C4-2B (cell line): Measurements from ENCODE around the gene HSBP1L1.

Experiments
- H3K27ac ChIP-seq: fragments of 450-650 bp; 2 replicates; pipeline ENCODE4 v1.5.1; 2017
- ZFX ChIP-seq: fragments of 450-650 bp; IDR thresholded peaks from 2 replicates; pipeline ENCODE4 v1.6.1; 2017
- TF ChIP-seq, protein P1 (sequence below): fragments of 450-650 bp; conservative IDR thresholded peaks from 2 replicates; pipeline ENCODE4 v1.5.1; 2017; ENCODE audit warnings: mild to moderate bottlenecking

HSBP1L1 gene

GRCh38 chr18:80009661-80010550 is 45.5 kb downstream of the HSBP1L1 start:
- H3K27ac ChIP-seq = peak overlapping the region; percentile 76
- no peak for TF ChIP-seq ZFX
- TF ChIP-seq, protein P1, sequence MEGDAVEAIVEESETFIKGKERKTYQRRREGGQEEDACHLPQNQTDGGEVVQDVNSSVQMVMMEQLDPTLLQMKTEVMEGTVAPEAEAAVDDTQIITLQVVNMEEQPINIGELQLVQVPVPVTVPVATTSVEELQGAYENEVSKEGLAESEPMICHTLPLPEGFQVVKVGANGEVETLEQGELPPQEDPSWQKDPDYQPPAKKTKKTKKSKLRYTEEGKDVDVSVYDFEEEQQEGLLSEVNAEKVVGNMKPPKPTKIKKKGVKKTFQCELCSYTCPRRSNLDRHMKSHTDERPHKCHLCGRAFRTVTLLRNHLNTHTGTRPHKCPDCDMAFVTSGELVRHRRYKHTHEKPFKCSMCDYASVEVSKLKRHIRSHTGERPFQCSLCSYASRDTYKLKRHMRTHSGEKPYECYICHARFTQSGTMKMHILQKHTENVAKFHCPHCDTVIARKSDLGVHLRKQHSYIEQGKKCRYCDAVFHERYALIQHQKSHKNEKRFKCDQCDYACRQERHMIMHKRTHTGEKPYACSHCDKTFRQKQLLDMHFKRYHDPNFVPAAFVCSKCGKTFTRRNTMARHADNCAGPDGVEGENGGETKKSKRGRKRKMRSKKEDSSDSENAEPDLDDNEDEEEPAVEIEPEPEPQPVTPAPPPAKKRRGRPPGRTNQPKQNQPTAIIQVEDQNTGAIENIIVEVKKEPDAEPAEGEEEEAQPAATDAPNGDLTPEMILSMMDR = no peak

DNA sequence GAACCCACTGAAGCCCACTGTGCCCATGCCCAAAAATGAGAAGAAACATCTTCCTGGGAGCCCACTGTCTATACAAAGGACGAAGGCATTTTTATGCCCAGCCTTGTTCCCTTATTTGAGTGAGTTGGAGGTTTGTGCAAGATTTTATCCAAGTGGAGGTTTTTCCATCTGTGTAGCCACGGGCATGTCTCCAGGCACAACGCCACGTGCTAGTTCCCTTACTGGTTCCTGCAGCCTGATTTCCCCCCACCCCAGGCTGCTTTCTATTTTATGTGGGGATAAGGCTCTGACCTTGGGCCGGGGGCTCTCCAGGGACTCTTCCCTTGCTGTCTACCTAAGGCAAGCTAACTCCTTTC is 46.1 kb downstream of the HSBP1L1 start:
- no peak for TF ChIP-seq ZFX
- TF ChIP-seq, protein P1 = no peak

GRCh38 chr18:80011496-80012137 is 47.2 kb downstream of the HSBP1L1 start:
- H3K27ac ChIP-seq = peak overlapping the region; percentile 76; the same call in 1 of the 2 replicates

More for the DNA sequence above, 46.1 kb downstream of the HSBP1L1 start:
- peak overlapping the region; percentile 76 for H3K27ac ChIP-seq

GRCh38 chr18:80012714-80013113 is 48.3 kb downstream of the HSBP1L1 start:
- no peak for TF ChIP-seq ZFX
- TF ChIP-seq, protein P1 = no peak
- no peak overlapping the region for H3K27ac ChIP-seq
